ENCODE data around the gene GRN.
A peak's percentile ranks its signal among the peaks of the same experiment; 100 is the strongest.
"Not testable (repeated sequence)": the region's sequence is repeated elsewhere in the genome, so short reads cannot be mapped to it uniquely, and the experiment has no call there.

Gene GRN

GRCh38 chr17:44326861-44327444, 18.1 kb upstream of the GRN start:
- H3K27ac Mint-ChIP-seq: peak overlapping the region; percentile 89
- peak overlapping the region; percentile 65 for H3K4me3 Mint-ChIP-seq
- peaks cover 41% of the 10 kb centered on the region for H3K4me1 Mint-ChIP-seq
- peak; percentile 97 for DNase-seq
- CTCF ChIA-PET: interaction anchor here (1.1 to 1.4 kb wide), 2 partner anchors 117 to 123 kb away, joined by 3 to 13 read pairs; no protein-coding TSS in a partner anchor
- no peaks in the 10 kb centered on the region for H3K36me3 Mint-ChIP-seq
- H3K27me3 Mint-ChIP-seq: peaks cover 5% of the 10 kb centered on the region
- no peaks in the 10 kb centered on the region for H3K9me3 Mint-ChIP-seq

GRCh38 chr17:44327715-44328449, 17.2 kb upstream of the GRN start:
- no peaks in the 10 kb centered on the region for H3K9me3 Mint-ChIP-seq
- peak overlapping the region; percentile 80 for H3K27ac Mint-ChIP-seq
- H3K27me3 Mint-ChIP-seq: peaks cover 5% of the 10 kb centered on the region
- no peak overlapping the region for H3K4me3 Mint-ChIP-seq
- no peaks in the 10 kb centered on the region for H3K36me3 Mint-ChIP-seq
- no peak for DNase-seq
- CTCF ChIA-PET: interaction anchor here (0.9 to 4.4 kb wide), 4 partner anchors 17 to 126 kb away, joined by 3 to 16 read pairs (median 8); partner anchors contain the start of gene GRN
- H3K4me1 Mint-ChIP-seq: peaks cover 34% of the 10 kb centered on the region

- H3K27me3 Mint-ChIP-seq, H3K36me3 Mint-ChIP-seq: not testable (repeated sequence)
- CTCF ChIA-PET: interaction anchor here (0.6 to 4.4 kb wide), 6 partner anchors 9 to 145 kb away, joined by 3 to 47 read pairs (median 17); partner anchors contain the start of genes GRN and TMUB2
Observed at GRCh38 chr17:44329516-44329915, 15.6 kb upstream of the GRN start.

GRCh38 chr17:44330263-44330662, 14.8 kb upstream of the GRN start:
- H3K9me3 Mint-ChIP-seq, H3K27ac Mint-ChIP-seq, H3K36me3 Mint-ChIP-seq, H3K4me3 Mint-ChIP-seq, DNase-seq: not testable (repeated sequence)
- H3K4me1 Mint-ChIP-seq: peaks cover 24% of the 10 kb centered on the region
- CTCF ChIA-PET: interaction anchor here (0.6 to 4.4 kb wide), 19 partner anchors 8 to 192 kb away, joined by 3 to 47 read pairs (median 4); partner anchors contain the start of genes GRN, ITGA2B and TMUB2
- H3K27me3 Mint-ChIP-seq: peaks cover 10% of the 10 kb centered on the region

More at GRCh38 chr17:44329516-44329915, 15.6 kb upstream of the GRN start:
- peaks cover 24% of the 10 kb centered on the region for H3K4me1 Mint-ChIP-seq
- H3K9me3 Mint-ChIP-seq, H3K27ac Mint-ChIP-seq, H3K4me3 Mint-ChIP-seq, DNase-seq: not testable (repeated sequence)

GRCh38 chr17:44331249-44331760, 13.8 kb upstream of the GRN start:
- peaks cover 19% of the 10 kb centered on the region for H3K4me1 Mint-ChIP-seq
- CTCF ChIA-PET: interaction anchor here (0.6 to 4.4 kb wide), 24 partner anchors 9 to 287 kb away, joined by 3 to 47 read pairs (median 4); partner anchors contain the start of genes GRN, ITGA2B and TMUB2
- no peak overlapping the region for H3K4me3 Mint-ChIP-seq
- H3K36me3 Mint-ChIP-seq: no peaks in the 10 kb centered on the region
- DNase-seq: peak; percentile 84
- no peak overlapping the region for H3K27ac Mint-ChIP-seq
- H3K27me3 Mint-ChIP-seq: peaks cover 19% of the 10 kb centered on the region
- H3K9me3 Mint-ChIP-seq: no peaks in the 10 kb centered on the region

GRCh38 chr17:44333371-44333770, 11.7 kb upstream of the GRN start:
- no peak overlapping the region for H3K4me3 Mint-ChIP-seq
- peaks cover 9% of the 10 kb centered on the region for H3K4me1 Mint-ChIP-seq
- CTCF ChIA-PET: interaction anchor here (1.0 to 2.0 kb wide), 3 partner anchors 12 to 124 kb away, joined by 3 to 9 read pairs (median 4); partner anchors contain the start of gene GRN
- H3K27me3 Mint-ChIP-seq: peaks cover 26% of the 10 kb centered on the region
- H3K36me3 Mint-ChIP-seq: no peaks in the 10 kb centered on the region
- no peak for DNase-seq
- no peak overlapping the region for H3K27ac Mint-ChIP-seq
- H3K9me3 Mint-ChIP-seq: no peaks in the 10 kb centered on the region

GRCh38 chr17:44334315-44334714, 10.8 kb upstream of the GRN start:
- peak overlapping the region; percentile 9 for H3K27ac Mint-ChIP-seq
- CTCF ChIA-PET: interaction anchor here (1.2 to 2.0 kb wide), 4 partner anchors 20 to 130 kb away, joined by 3 to 9 read pairs (median 4); no protein-coding TSS in a partner anchor
- H3K27me3 Mint-ChIP-seq: peaks cover 31% of the 10 kb centered on the region
- DNase-seq: no peak
- H3K4me1 Mint-ChIP-seq: peaks cover 9% of the 10 kb centered on the region
- H3K4me3 Mint-ChIP-seq: no peak overlapping the region
- H3K36me3 Mint-ChIP-seq: no peaks in the 10 kb centered on the region
- H3K9me3 Mint-ChIP-seq: no peaks in the 10 kb centered on the region

- no peaks in the 10 kb centered on the region for H3K36me3 Mint-ChIP-seq
- H3K27ac Mint-ChIP-seq: no peak overlapping the region
- H3K9me3 Mint-ChIP-seq: no peaks in the 10 kb centered on the region
- peaks cover 9% of the 10 kb centered on the region for H3K4me1 Mint-ChIP-seq
- DNase-seq: no peak
- CTCF ChIA-PET: interaction anchor here (1.0 to 2.0 kb wide), 5 partner anchors 15 to 131 kb away, joined by 3 to 9 read pairs (median 3); no protein-coding TSS in a partner anchor
- H3K4me3 Mint-ChIP-seq: no peak overlapping the region
- H3K27me3 Mint-ChIP-seq: peaks cover 31% of the 10 kb centered on the region
Observed at GRCh38 chr17:44334727-44335126, 10.4 kb upstream of the GRN start.

- CTCF ChIA-PET: interaction anchor here (1.0 to 1.6 kb wide), 4 partner anchors 15 to 132 kb away, joined by 3 to 4 read pairs (median 3); no protein-coding TSS in a partner anchor
- H3K27ac Mint-ChIP-seq: no peak overlapping the region
- peaks cover 9% of the 10 kb centered on the region for H3K4me1 Mint-ChIP-seq
- no peak for DNase-seq
- peaks cover 31% of the 10 kb centered on the region for H3K27me3 Mint-ChIP-seq
- H3K4me3 Mint-ChIP-seq: no peak overlapping the region
- no peaks in the 10 kb centered on the region for H3K9me3 Mint-ChIP-seq
- H3K36me3 Mint-ChIP-seq: no peaks in the 10 kb centered on the region
Observed at GRCh38 chr17:44335564-44335963, 9.5 kb upstream of the GRN start.

- Mint-ChIP-seq H3K9me3 (no peaks in the 10 kb centered on the region), H3K27me3 (peaks cover 31% of the 10 kb centered on the region)
- CTCF ChIA-PET: interaction anchor here (1.1 to 1.6 kb wide), 2 partner anchors 14 to 132 kb away, joined by 3 read pairs; no protein-coding TSS in a partner anchor
Observed at GRCh38 chr17:44335968-44336367, 9.1 kb upstream of the GRN start.

GRCh38 chr17:44338702-44339101, 6.4 kb upstream of the GRN start:
- Mint-ChIP-seq H3K27me3 (peaks cover 42% of the 10 kb centered on the region), H3K36me3 (no peaks in the 10 kb centered on the region), H3K4me1 (no peaks in the 10 kb centered on the region), H3K9me3 (no peaks in the 10 kb centered on the region), H3K4me3 (no peak overlapping the region), H3K27ac (no peak overlapping the region)
- DNase-seq: no peak
- CTCF ChIA-PET: interaction anchor here (0.9 to 1.4 kb wide), 3 partner anchors 12 to 135 kb away, joined by 3 to 4 read pairs (median 4); no protein-coding TSS in a partner anchor

More at GRCh38 chr17:44335968-44336367, 9.1 kb upstream of the GRN start:
- peaks cover 8% of the 10 kb centered on the region for H3K4me1 Mint-ChIP-seq
- no peak for DNase-seq
- H3K36me3 Mint-ChIP-seq: no peaks in the 10 kb centered on the region
- H3K4me3 Mint-ChIP-seq: no peak overlapping the region
- H3K27ac Mint-ChIP-seq: no peak overlapping the region

GRCh38 chr17:44340553-44340952, 4.5 kb upstream of the GRN start:
- not testable (repeated sequence) for DNase-seq, H3K9me3 Mint-ChIP-seq, H3K27ac Mint-ChIP-seq, H3K4me3 Mint-ChIP-seq, H3K36me3 Mint-ChIP-seq
- Mint-ChIP-seq H3K4me1 (peaks cover 14% of the 10 kb centered on the region), H3K27me3 (peaks cover 49% of the 10 kb centered on the region)
- CTCF ChIA-PET: interaction anchor here (0.6 to 2.0 kb wide), 2 partner anchors 9 to 22 kb away, joined by 3 to 8 read pairs; no protein-coding TSS in a partner anchor

GRCh38 chr17:44343510-44344209, 1.4 kb upstream of the GRN start:
- Mint-ChIP-seq H3K27me3 (peaks cover 33% of the 10 kb centered on the region), H3K36me3 (no peaks in the 10 kb centered on the region), H3K9me3 (no peaks in the 10 kb centered on the region), H3K4me3 (peak overlapping the region; percentile 9), H3K4me1 (peaks cover 27% of the 10 kb centered on the region), H3K27ac (no peak overlapping the region)
- CTCF ChIA-PET: interaction anchor here (1.1 kb wide), 1 partner anchor 11 kb away, joined by 3 read pairs; no protein-coding TSS in a partner anchor
- DNase-seq: no peak
